ENCODE measurements around the gene FBXL7. TPM values are rescaled to one million over a fixed set of nuclear protein-coding genes. Genes with fewer than 3 reads are reported as not detected.

Gene FBXL7
- total and polyA plus RNA-seq, 4 donors: 0.24 to 1.4 (median 1.2) TPM

DNA sequence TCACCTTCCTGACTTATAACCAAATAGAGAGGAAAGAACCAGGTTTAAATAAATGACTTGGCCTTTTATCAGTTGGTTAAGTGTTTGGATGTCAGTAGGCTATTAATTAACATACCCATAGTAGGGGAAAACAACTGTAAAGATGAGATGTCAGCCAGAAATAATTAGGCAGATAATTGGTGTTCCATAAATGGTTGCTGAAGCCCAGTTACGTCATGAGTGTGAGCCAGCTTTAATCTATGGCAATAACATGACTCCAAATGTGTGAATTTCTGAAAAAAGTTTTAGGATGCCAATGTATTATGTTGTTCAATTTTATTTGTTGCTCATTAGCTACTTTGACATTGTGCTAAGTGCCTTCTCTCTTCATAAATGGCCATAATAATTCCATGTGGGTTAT lies 180.5 kb downstream of the FBXL7 start:
- TF ChIP-seq, protein P1, sequence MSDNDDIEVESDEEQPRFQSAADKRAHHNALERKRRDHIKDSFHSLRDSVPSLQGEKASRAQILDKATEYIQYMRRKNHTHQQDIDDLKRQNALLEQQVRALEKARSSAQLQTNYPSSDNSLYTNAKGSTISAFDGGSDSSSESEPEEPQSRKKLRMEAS (IDR thresholded peaks at IDR 0.05): no peak
- no peak for TF ChIP-seq NR2F2 (IDR thresholded peaks at IDR 0.05)
- TF ChIP-seq TAF1 (conservative IDR thresholded peaks at IDR 0.05): no peak
- no peak for TF ChIP-seq JUND (IDR thresholded peaks at IDR 0.05)
- TF ChIP-seq RAD21 (IDR thresholded peaks at IDR 0.05): no peak
- H3K27me3 ChIP-seq (ENCODE audit: control insufficient read depth in 4 of 4, insufficient read depth in 4 of 4, low read length in 3 of 4): no peaks in the 10 kb centered on the region
- no peak overlapping the region for H3K27ac ChIP-seq (ENCODE audit: low read depth in 1 of 2, low read length in 2 of 2)
- WGBS: 84% methylated on average over 1 of the region's 1 CpG
- H3K36me3 ChIP-seq (ENCODE audit: control insufficient read depth in 4 of 4, insufficient read depth in 3 of 4, low read depth in 1 of 4, low read length in 3 of 4): no peaks in the 10 kb centered on the region
- H3K4me3 ChIP-seq (ENCODE audit: low read depth in 1 of 3, low read length in 3 of 3): no peak overlapping the region
- DNase-seq (ENCODE audit: low spot score): no peak
- H3K4me1 ChIP-seq (ENCODE audit: control insufficient read depth in 4 of 4, insufficient read depth in 4 of 4, low read length in 3 of 4): no peaks in the 10 kb centered on the region
- H3K9me3 ChIP-seq (ENCODE audit: control insufficient read depth in 4 of 4, low read length in 3 of 4): no peaks in the 10 kb centered on the region
- H3K9ac ChIP-seq (ENCODE audit: low read depth in 1 of 2, low read length in 2 of 2): no peak overlapping the region

DNA sequence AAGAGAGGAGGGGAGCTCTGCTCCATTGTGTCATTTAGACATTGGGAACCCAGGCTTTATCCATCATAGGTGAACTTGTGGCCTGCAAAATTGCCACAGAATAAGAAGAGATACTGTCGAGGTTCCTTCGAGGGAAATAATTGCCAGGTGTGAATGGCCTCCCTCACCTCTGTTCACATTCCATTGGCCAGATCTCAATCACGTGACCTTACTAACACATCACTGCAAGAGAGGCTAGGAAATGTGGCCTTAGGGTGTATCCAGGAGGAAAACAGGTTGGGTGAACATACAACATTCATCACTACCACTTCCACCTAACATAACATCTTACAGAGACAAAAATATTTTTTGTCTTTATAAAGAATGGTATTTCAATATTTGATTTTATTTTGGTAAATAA lies 182.1 kb downstream of the FBXL7 start:
- Histone ChIP-seq H3K4me1 (ENCODE audit: control insufficient read depth in 4 of 4, insufficient read depth in 4 of 4, low read length in 3 of 4) (no peaks in the 10 kb centered on the region), H3K9me3 (ENCODE audit: control insufficient read depth in 4 of 4, low read length in 3 of 4) (no peaks in the 10 kb centered on the region), H3K36me3 (ENCODE audit: control insufficient read depth in 4 of 4, insufficient read depth in 3 of 4, low read depth in 1 of 4, low read length in 3 of 4) (no peaks in the 10 kb centered on the region), H3K27ac (ENCODE audit: low read depth in 1 of 2, low read length in 2 of 2) (no peak overlapping the region), H3K4me3 (ENCODE audit: low read depth in 1 of 3, low read length in 3 of 3) (no peak overlapping the region), H3K9ac (ENCODE audit: low read depth in 1 of 2, low read length in 2 of 2) (no peak overlapping the region), H3K27me3 (ENCODE audit: control insufficient read depth in 4 of 4, insufficient read depth in 4 of 4, low read length in 3 of 4) (no peaks in the 10 kb centered on the region)
- TF ChIP-seq JUND (IDR thresholded peaks at IDR 0.05): no peak
- no peak for TF ChIP-seq TAF1 (conservative IDR thresholded peaks at IDR 0.05)
- TF ChIP-seq, protein P2, sequence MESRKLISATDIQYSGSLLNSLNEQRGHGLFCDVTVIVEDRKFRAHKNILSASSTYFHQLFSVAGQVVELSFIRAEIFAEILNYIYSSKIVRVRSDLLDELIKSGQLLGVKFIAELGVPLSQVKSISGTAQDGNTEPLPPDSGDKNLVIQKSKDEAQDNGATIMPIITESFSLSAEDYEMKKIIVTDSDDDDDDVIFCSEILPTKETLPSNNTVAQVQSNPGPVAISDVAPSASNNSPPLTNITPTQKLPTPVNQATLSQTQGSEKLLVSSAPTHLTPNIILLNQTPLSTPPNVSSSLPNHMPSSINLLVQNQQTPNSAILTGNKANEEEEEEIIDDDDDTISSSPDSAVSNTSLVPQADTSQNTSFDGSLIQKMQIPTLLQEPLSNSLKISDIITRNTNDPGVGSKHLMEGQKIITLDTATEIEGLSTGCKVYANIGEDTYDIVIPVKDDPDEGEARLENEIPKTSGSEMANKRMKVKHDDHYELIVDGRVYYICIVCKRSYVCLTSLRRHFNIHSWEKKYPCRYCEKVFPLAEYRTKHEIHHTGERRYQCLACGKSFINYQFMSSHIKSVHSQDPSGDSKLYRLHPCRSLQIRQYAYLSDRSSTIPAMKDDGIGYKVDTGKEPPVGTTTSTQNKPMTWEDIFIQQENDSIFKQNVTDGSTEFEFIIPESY (IDR thresholded peaks at IDR 0.05): no peak
- TF ChIP-seq SP1 (IDR thresholded peaks at IDR 0.05): no peak
- no peak for TF ChIP-seq RXRA (IDR thresholded peaks at IDR 0.05)
- no peak for TF ChIP-seq GABPA (IDR thresholded peaks at IDR 0.05 in 1 of 2, conservative IDR thresholded peaks at IDR 0.05 in 1 of 2)
- TF ChIP-seq, protein P3, sequence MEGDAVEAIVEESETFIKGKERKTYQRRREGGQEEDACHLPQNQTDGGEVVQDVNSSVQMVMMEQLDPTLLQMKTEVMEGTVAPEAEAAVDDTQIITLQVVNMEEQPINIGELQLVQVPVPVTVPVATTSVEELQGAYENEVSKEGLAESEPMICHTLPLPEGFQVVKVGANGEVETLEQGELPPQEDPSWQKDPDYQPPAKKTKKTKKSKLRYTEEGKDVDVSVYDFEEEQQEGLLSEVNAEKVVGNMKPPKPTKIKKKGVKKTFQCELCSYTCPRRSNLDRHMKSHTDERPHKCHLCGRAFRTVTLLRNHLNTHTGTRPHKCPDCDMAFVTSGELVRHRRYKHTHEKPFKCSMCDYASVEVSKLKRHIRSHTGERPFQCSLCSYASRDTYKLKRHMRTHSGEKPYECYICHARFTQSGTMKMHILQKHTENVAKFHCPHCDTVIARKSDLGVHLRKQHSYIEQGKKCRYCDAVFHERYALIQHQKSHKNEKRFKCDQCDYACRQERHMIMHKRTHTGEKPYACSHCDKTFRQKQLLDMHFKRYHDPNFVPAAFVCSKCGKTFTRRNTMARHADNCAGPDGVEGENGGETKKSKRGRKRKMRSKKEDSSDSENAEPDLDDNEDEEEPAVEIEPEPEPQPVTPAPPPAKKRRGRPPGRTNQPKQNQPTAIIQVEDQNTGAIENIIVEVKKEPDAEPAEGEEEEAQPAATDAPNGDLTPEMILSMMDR (IDR thresholded peaks at IDR 0.05; ENCODE audit: low read depth, low read length, missing input control): no peak
- TF ChIP-seq, protein P4, sequence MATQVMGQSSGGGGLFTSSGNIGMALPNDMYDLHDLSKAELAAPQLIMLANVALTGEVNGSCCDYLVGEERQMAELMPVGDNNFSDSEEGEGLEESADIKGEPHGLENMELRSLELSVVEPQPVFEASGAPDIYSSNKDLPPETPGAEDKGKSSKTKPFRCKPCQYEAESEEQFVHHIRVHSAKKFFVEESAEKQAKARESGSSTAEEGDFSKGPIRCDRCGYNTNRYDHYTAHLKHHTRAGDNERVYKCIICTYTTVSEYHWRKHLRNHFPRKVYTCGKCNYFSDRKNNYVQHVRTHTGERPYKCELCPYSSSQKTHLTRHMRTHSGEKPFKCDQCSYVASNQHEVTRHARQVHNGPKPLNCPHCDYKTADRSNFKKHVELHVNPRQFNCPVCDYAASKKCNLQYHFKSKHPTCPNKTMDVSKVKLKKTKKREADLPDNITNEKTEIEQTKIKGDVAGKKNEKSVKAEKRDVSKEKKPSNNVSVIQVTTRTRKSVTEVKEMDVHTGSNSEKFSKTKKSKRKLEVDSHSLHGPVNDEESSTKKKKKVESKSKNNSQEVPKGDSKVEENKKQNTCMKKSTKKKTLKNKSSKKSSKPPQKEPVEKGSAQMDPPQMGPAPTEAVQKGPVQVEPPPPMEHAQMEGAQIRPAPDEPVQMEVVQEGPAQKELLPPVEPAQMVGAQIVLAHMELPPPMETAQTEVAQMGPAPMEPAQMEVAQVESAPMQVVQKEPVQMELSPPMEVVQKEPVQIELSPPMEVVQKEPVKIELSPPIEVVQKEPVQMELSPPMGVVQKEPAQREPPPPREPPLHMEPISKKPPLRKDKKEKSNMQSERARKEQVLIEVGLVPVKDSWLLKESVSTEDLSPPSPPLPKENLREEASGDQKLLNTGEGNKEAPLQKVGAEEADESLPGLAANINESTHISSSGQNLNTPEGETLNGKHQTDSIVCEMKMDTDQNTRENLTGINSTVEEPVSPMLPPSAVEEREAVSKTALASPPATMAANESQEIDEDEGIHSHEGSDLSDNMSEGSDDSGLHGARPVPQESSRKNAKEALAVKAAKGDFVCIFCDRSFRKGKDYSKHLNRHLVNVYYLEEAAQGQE (IDR thresholded peaks at IDR 0.05): no peak
- TF ChIP-seq, protein P1 (IDR thresholded peaks at IDR 0.05): no peak
- no peak for TF ChIP-seq HNF4G (IDR thresholded peaks at IDR 0.05)
- TF ChIP-seq FOXA2 (IDR thresholded peaks at IDR 0.05): no peak
- WGBS: 85% methylated on average over 3 of the region's 3 CpGs
- no peak for DNase-seq (ENCODE audit: low spot score)

Data from liver (tissue), 9 donors.